RWPE2 (cell line): ENCODE measurements around the gene MYPN.
"Not testable (repeated sequence)": the region's sequence is repeated elsewhere in the genome, so short reads cannot be mapped to it uniquely, and the experiment has no call there.

Source experiments
- ATAC-seq: fragments of 200-7000 bp; cut with Tn5 transposase; 3 replicates; pipeline ENCODE4 v1.9.1; 2021; ENCODE audit warnings: low read depth
- DNase-seq: peaks from one replicate; pipeline ENCODE4 v3.0.0-alpha.2; 2020; ENCODE audit warnings: low spot score
- H3K27ac ChIP-seq: fragments of 450-650 bp; 2 replicates; pipeline ENCODE4 v1.5.1; 2017; ENCODE audit warnings: mild to moderate bottlenecking; ENCODE audit not compliant: poor library complexity, severe bottlenecking
- H3K27me3 ChIP-seq: fragments of 250-450 bp; sonication (Bioruptor Pico); 2 replicates; pipeline ENCODE4 v1.5.1; 2021; ENCODE audit warnings: mild to moderate bottlenecking, moderate library complexity; ENCODE audit not compliant: insufficient read depth, poor library complexity, severe bottlenecking
- H3K36me3 ChIP-seq: fragments of 250-450 bp; sonication (Bioruptor Pico); 2 replicates; pipeline ENCODE4 v1.5.1; 2020; ENCODE audit warnings: low read depth, mild to moderate bottlenecking, moderate library complexity
- H3K4me1 ChIP-seq: fragments of 250-450 bp; sonication (Bioruptor Pico); 2 replicates; pipeline ENCODE4 v1.5.1; 2021; ENCODE audit warnings: mild to moderate bottlenecking, moderate library complexity; ENCODE audit not compliant: insufficient read depth, poor library complexity, severe bottlenecking
- H3K4me3 ChIP-seq: fragments of 250-450 bp; sonication (Bioruptor Pico); 2 replicates; pipeline ENCODE4 v1.5.1; 2021; ENCODE audit warnings: mild to moderate bottlenecking, moderate library complexity; ENCODE audit not compliant: severe bottlenecking
- H3K9me3 ChIP-seq: fragments of 250-450 bp; sonication (Bioruptor Pico); 2 replicates; pipeline ENCODE4 v1.5.1; 2021; ENCODE audit warnings: mild to moderate bottlenecking, moderate library complexity; ENCODE audit not compliant: severe bottlenecking
- TF ChIP-seq, protein P1 (sequence below): fragments of 450-650 bp; IDR thresholded peaks from one replicate; pipeline ENCODE4 v1.5.1; 2017; ENCODE audit warnings: mild to moderate bottlenecking, moderate library complexity; ENCODE audit not compliant: poor library complexity, severe bottlenecking

Gene MYPN

DNA sequence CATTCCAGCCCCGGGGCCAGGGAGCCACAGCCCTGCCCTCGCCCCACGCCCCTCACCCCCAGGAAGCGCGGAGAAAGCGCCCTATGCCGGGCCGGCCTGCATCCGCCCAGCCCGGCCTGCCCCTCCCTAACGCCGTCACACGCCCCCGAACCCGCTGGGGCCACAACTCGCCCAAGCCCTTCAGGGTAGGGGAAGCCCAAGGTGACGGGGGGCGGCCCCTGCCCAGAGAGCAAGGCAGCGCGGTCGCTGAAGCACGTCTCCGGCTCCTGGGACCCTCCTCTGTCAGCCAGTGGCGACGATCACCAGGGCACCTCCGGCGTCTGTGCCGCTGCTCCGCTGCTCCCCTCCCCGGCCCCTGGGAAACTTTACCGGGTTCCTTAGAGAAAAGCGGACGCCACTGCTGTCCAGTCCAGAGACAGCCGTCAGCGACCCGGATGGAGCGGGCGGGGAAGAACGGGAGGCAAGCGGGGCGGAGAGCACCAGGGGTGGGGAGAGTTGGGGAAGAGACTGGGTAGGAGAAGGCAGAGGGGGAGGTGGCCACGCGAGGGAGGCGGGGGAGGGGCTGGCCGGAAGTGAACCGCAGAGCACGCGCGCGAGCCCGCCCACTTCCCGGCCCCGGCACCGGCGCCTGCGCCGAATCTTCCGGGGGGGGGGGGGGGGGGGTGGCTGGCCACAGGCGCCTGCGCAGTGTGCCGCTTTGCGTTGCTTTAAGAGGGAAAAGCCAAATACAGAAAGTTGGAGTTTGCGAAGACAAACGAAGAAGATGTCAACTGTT, 34.3 kb upstream of the MYPN start, which contains the start of gene HERC4:
Gene HERC4 (minus strand): TSS at position 509 of the 775 bp plus-strand sequence. CDS start 2,175 bp downstream, outside the sequence.
- peak within 1 kb of the TSS; percentile 88 for H3K27ac ChIP-seq
- DNase-seq (peak; percentile 92), ATAC-seq (peak; percentile 91)
- peaks cover 33% of the 10 kb centered on the region for H3K36me3 ChIP-seq
- TF ChIP-seq, protein P1, sequence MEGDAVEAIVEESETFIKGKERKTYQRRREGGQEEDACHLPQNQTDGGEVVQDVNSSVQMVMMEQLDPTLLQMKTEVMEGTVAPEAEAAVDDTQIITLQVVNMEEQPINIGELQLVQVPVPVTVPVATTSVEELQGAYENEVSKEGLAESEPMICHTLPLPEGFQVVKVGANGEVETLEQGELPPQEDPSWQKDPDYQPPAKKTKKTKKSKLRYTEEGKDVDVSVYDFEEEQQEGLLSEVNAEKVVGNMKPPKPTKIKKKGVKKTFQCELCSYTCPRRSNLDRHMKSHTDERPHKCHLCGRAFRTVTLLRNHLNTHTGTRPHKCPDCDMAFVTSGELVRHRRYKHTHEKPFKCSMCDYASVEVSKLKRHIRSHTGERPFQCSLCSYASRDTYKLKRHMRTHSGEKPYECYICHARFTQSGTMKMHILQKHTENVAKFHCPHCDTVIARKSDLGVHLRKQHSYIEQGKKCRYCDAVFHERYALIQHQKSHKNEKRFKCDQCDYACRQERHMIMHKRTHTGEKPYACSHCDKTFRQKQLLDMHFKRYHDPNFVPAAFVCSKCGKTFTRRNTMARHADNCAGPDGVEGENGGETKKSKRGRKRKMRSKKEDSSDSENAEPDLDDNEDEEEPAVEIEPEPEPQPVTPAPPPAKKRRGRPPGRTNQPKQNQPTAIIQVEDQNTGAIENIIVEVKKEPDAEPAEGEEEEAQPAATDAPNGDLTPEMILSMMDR: no peak
- no peaks in the 10 kb centered on the region for H3K27me3 ChIP-seq
- H3K9me3 ChIP-seq: no peaks in the 10 kb centered on the region
- H3K4me1 ChIP-seq: peaks cover 32% of the 10 kb centered on the region
- H3K4me3 ChIP-seq: peak within 1 kb of the TSS; percentile 72

DNA sequence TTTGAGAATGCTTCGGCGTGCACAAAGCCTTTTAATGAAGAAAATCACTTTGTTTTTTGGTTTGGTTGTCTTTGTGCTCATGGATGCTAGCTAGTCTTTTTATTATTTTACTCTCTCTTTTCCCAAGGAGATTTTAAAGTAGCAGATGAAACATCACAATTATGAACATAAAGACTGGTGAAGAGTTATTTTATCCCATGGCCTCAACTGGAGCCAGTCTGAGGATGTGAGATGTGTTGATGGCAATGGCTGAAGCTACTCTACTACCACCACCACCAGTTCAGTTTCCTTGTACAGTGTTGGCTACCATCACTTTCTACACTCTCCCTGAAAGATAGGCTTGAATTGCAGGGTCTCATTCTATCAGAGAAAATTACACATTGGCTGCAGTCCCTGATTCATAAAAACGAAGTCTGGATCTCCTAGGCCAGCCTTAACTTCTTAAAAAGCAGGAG, 33.7 kb upstream of the MYPN start:
- H3K4me3 ChIP-seq: peak overlapping the region; percentile 72
- peaks cover 32% of the 10 kb centered on the region for H3K4me1 ChIP-seq
- H3K36me3 ChIP-seq: peaks cover 28% of the 10 kb centered on the region
- no peak for DNase-seq
- H3K9me3 ChIP-seq: no peaks in the 10 kb centered on the region
- H3K27ac ChIP-seq: peak overlapping the region; percentile 88
- TF ChIP-seq, protein P1: no peak
- ATAC-seq: no peak
- no peaks in the 10 kb centered on the region for H3K27me3 ChIP-seq

DNA sequence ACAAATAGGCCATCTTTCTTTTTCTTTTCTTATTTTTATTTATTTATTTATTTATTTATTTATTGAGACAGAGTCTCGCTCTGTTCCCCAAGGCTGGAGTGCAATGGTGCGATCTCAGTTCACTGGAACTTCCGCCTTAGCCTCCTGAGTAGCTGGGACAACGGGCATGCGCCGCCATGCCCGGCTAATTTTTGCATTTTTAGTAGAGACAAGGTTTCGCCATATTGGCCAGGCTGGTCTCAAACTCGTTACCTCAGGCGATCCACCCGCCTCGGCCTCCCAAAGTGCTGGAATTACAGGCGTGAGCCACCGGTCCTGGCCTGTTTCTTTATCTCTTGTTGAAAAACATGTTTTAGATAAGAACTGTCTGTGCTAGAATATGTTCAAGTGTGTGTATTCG, 33.2 kb upstream of the MYPN start:
- DNase-seq, H3K4me3 ChIP-seq, ATAC-seq, H3K27me3 ChIP-seq, H3K9me3 ChIP-seq: not testable (repeated sequence)
- Histone ChIP-seq H3K27ac (peak overlapping the region; percentile 88), H3K36me3 (peaks cover 23% of the 10 kb centered on the region), H3K4me1 (peaks cover 27% of the 10 kb centered on the region)

DNA sequence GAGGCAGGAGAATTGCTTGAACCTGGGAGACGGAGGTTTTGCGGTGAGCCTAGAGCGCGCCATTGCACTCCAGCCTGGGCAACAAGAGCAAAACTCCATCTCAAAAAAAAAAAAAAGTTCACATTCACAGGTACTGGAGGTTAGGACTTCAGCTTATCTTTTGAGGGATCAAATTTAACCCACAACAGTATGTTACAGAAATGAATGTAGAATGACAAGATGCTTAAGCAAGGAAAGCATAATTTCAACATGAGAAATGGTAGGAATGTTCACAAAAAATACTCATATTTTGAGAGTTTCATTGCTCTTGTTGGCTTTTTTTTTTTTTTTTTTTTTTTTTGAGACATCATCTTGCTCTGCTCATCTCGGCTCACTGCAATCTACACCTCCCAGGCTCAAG, 32.3 kb upstream of the MYPN start:
- H3K4me3 ChIP-seq: no peak overlapping the region

DNA sequence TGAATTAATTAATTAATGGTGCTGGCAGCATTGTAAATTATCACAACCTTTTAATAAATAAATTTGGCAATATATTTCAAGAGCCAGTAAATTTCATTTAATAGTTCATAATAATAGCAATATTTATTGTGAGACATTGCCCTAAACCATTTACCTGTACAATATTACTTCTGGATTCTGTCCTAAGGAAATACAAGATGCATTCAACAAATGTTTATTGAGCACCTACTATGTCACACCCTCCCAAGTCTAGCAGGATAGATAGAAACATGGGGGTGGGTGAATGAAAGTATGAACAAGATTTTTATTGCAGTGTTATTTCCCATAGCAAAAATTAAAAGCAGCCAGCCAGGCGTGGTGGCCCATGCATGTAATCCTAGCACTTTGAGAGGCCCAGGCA, 29.9 kb upstream of the MYPN start:
- ATAC-seq: no peak
- Histone ChIP-seq H3K4me3 (no peak overlapping the region), H3K27me3 (no peaks in the 10 kb centered on the region), H3K27ac (no peak overlapping the region), H3K36me3 (no peaks in the 10 kb centered on the region), H3K4me1 (peaks cover 12% of the 10 kb centered on the region), H3K9me3 (no peaks in the 10 kb centered on the region)
- no peak for DNase-seq
- TF ChIP-seq, protein P1: no peak

More for the DNA sequence above, 32.3 kb upstream of the MYPN start:
- Histone ChIP-seq H3K9me3 (no peaks in the 10 kb centered on the region), H3K36me3 (peaks cover 13% of the 10 kb centered on the region), H3K27ac (no peak overlapping the region), H3K27me3 (no peaks in the 10 kb centered on the region), H3K4me1 (peaks cover 17% of the 10 kb centered on the region)
- ATAC-seq: no peak
- TF ChIP-seq, protein P1: no peak
- no peak for DNase-seq
